Right lobe of liver (tissue), 6 donors: ENCODE data around the gene NPIPB8. TPM values are rescaled to one million over a fixed set of nuclear protein-coding genes. Genes with fewer than 3 reads are reported as not detected.
A peak's percentile ranks its signal among the peaks of the same experiment; 100 is the strongest.
"Not testable (repeated sequence)": the region's sequence is repeated elsewhere in the genome, so short reads cannot be mapped to it uniquely, and the experiment has no call there.

Source experiments
- ATAC-seq, 4 donors: fragments of 200-7000 bp; cut with Tn5 transposase; one replicate each; pipeline ENCODE4 v1.9.1; 2020; ENCODE audit warnings: mild to moderate bottlenecking in 4 of 4, moderate library complexity in 4 of 4
- DNase-seq, 3 donors: peaks; one replicate each; pipeline ENCODE4 v3.0.0-alpha.2; 2020
- H3K27ac ChIP-seq, 3 donors: fragments of 200-600 bp; one replicate each; pipeline ENCODE4 v1.8.0; 2022
- H3K27me3 ChIP-seq, 2 donors: fragments of 200-600 bp; one replicate each; pipeline ENCODE4 v1.8.0; 2022
- H3K36me3 ChIP-seq, 4 donors: fragments of 200-600 bp; sonication (generic) in 1 of 4; one replicate each; pipeline versions ENCODE4 v1.5.1 to v1.8.0; 2017 to 2022; ENCODE audit warnings: control low read depth in 1 of 4
- H3K4me1 ChIP-seq, 4 donors: fragments of 200-600 bp; sonication (generic) in 1 of 4; one replicate each; pipeline versions ENCODE4 v1.5.1 to v1.8.0; 2017 to 2022; ENCODE audit warnings: control low read depth in 1 of 4
- H3K4me3 ChIP-seq, 3 donors: fragments of 200-600 bp; one replicate each; pipeline ENCODE4 v1.8.0; 2022
- H3K9me3 ChIP-seq, 4 donors: fragments of 200-600 bp; sonication (generic) in 1 of 4; one replicate each; pipeline versions ENCODE4 v1.5.1 to v1.8.0; 2017 to 2022; ENCODE audit warnings: control low read depth in 1 of 4
- POLR2A ChIP-seq: fragments of 450-650 bp; IDR thresholded peaks from one replicate; pipeline ENCODE4 v1.6.1; 2017; ENCODE audit warnings: antibody characterized with exemption, mild to moderate bottlenecking
- WGBS: methylation state at CpG from one replicate; pipeline ENCODE4 v1.1.6; 2018; ENCODE audit warnings: low coverage, low lambda C conversion rate; ENCODE audit not compliant: insufficient coverage; ENCODE audit errors: missing lambda C conversion rate; 5-methylcytosine and 5-hydroxymethylcytosine counted together
- intact Hi-C, 2 donors: fragments of 100-400 bp; cut with DNase I; formaldehyde crosslinking; loops; one replicate each; pipeline versions ENCODE4 v1.11.2 to v1.14.1; 2022
- total RNA-seq, 6 experiments: library from RNA; depleted of rRNA in 2 of 6; stranded (reverse); fragments of >200 nt in 2 of 6; fragmentation: NEBNext Ultra II Directional in 3 of 6; extraction: Animal tissue kit (Norgen Biotek cat#: 25700) in 3 of 6; gene quantifications; one replicate each; pipeline versions ENCODE4 v1.1.0 to v1.2.4, GENCODE V29; 2016 to 2023
- TF ChIP-seq, protein P1 (sequence below), 4 donors: fragments of 200-600 bp in 3 of 4; fragments of 450-650 bp in 1 of 4; IDR thresholded peaks; one replicate each; pipeline versions ENCODE4 v1.5.1 to v1.8.0; 2016 to 2022; ENCODE audit warnings: antibody characterized with exemption in 4 of 4, mild to moderate bottlenecking in 2 of 4
- donor health status: DM: no; HTN: yes; CAD: no.
- donor health status: DM: no; HTN: no; CAD: no.
- donor health status: DM: no; HTN: no; CAD: no.
- donor health status: DM: no; HTN: yes; CAD: no.
- donor health status: DM: no; HTN: yes; CAD: no.

NPIPB8 gene
- total RNA-seq, 6 experiments from 2014 or later: 0.89 to 2.1 (median 0.93) TPM; not detected in 3

DNA sequence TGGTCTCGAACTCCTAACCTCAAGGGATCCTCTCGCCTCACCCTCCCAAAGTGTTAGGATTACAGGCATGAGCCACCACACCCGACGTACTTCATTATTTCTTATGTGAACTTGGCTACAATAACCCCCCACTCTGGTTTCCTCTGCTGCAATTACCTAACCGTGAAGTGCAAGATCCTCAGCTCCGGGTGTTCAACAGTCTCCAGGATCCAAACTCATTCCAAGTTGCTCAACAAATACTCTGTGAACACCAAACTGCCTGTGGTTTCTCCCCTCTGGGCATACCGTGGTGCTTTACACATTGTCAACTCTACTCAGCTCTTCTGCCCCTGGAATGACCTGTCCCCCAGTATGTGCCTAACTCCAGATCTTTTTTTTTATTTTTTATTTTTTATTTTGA lies 21.2 kb upstream of the NPIPB8 start:
- intact Hi-C loops: no loop called here
- DNase-seq: no peak
- TF ChIP-seq, protein P1, sequence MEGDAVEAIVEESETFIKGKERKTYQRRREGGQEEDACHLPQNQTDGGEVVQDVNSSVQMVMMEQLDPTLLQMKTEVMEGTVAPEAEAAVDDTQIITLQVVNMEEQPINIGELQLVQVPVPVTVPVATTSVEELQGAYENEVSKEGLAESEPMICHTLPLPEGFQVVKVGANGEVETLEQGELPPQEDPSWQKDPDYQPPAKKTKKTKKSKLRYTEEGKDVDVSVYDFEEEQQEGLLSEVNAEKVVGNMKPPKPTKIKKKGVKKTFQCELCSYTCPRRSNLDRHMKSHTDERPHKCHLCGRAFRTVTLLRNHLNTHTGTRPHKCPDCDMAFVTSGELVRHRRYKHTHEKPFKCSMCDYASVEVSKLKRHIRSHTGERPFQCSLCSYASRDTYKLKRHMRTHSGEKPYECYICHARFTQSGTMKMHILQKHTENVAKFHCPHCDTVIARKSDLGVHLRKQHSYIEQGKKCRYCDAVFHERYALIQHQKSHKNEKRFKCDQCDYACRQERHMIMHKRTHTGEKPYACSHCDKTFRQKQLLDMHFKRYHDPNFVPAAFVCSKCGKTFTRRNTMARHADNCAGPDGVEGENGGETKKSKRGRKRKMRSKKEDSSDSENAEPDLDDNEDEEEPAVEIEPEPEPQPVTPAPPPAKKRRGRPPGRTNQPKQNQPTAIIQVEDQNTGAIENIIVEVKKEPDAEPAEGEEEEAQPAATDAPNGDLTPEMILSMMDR (IDR thresholded peaks at IDR 0.05): no peak
- no peak for TF ChIP-seq POLR2A
- Histone ChIP-seq H3K36me3 (peaks cover 0 to 7% (median 0%) of the 10 kb centered on the region in 4 donors), H3K4me3 (no peak overlapping the region), H3K4me1 (no peaks in the 10 kb centered on the region), H3K27ac (no peak overlapping the region), H3K9me3 (no peaks in the 10 kb centered on the region), H3K27me3 (no peaks in the 10 kb centered on the region)
- 66% methylated on average over 7 of the region's 7 CpGs for WGBS
- ATAC-seq: no peak

DNA sequence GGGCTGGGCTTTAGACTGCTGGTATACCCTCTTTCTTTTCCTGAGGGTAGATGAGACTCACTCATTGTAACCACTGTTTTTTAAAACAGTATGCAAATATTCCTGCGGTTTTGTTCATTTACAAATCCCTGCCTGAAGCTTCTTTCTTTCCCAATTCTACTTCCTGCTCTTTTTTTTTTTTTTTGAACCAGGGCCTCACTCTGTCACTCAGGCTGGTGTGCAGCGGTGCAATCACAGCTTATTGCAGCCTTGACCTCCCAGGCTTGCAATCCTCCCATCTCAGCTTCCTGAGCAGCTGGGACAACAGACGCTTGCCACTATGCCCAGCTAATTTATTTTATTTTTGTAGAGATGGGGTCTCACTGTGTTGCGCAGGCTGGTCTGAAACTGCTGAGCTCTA lies 20.0 kb upstream of the NPIPB8 start:
- 60% methylated on average over 4 of the region's 4 CpGs for WGBS
- H3K9me3 ChIP-seq: no peaks in the 10 kb centered on the region
- H3K36me3 ChIP-seq: peaks cover 0 to 7% (median 0%) of the 10 kb centered on the region in 4 donors
- DNase-seq (no peak), ATAC-seq (no peak)
- TF ChIP-seq POLR2A: no peak
- TF ChIP-seq, protein P1 (IDR thresholded peaks at IDR 0.05): no peak
- intact Hi-C loops: no loop called here
- H3K4me1 ChIP-seq: no peaks in the 10 kb centered on the region
- H3K27me3 ChIP-seq: no peaks in the 10 kb centered on the region
- H3K4me3 ChIP-seq: no peak overlapping the region
- H3K27ac ChIP-seq: no peak overlapping the region

DNA sequence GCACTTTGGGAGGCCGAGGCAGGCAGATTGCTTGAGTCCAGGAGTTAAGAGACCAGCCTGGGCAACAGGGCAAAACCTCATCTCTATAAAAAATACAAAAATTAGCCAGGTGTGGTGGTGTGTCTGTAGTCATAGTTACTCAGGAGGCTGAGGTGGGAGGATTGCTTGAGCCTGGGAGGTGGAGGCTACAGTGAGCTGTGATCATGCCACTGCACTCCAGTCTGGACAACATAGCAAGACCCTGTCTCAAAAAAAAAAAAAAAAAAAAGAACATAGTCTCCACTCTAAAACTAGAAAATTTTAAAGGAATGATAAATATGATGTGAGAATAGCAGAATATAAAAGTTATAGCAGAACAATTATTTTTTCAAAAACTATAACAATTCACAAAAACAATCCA lies 17.5 kb upstream of the NPIPB8 start:
- ATAC-seq, DNase-seq: not testable (repeated sequence)
- WGBS: 100% methylated on average over 1 of the region's 1 CpG

DNA sequence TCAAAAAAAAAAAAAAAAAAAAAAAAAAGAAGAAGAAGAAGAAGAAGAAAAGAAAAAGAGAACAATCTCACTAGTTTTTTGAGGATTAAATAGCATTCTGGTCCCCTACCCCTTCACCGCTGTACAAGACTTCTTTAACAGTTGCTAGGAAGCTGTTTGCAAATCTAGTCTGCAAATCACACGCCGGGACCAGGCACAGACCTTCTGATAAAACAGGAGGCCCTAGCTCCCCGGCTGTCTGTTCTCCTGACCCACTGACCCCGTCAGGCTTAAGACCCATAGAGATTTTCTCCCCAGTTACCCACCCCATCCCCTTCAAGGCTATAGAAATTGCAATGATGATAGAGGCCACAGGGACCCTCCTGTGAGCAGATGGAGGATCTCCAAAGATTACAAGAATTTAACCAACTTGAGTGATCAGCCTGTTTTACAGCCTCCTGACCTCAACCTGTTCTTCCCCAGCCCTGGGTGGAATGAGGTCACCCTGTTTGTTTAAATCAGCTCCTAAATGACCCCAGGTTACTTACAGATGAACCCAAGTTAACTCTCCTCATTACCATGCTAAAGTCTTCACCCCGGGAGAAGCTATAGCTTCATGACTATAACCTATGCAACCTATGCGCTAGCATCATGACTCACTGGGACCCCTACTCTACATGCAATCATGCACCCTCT lies 16.2 kb upstream of the NPIPB8 start:
- no peak for TF ChIP-seq POLR2A
- TF ChIP-seq, protein P1 (IDR thresholded peaks at IDR 0.05): no peak
- peak in 2 of 4 donors; percentile 19 to 61 for ATAC-seq

More for the DNA sequence above, 17.5 kb upstream of the NPIPB8 start:
- H3K9me3 ChIP-seq, H3K27ac ChIP-seq, intact Hi-C loops, H3K27me3 ChIP-seq, H3K4me1 ChIP-seq, H3K4me3 ChIP-seq, H3K36me3 ChIP-seq: not testable (repeated sequence)

DNA sequence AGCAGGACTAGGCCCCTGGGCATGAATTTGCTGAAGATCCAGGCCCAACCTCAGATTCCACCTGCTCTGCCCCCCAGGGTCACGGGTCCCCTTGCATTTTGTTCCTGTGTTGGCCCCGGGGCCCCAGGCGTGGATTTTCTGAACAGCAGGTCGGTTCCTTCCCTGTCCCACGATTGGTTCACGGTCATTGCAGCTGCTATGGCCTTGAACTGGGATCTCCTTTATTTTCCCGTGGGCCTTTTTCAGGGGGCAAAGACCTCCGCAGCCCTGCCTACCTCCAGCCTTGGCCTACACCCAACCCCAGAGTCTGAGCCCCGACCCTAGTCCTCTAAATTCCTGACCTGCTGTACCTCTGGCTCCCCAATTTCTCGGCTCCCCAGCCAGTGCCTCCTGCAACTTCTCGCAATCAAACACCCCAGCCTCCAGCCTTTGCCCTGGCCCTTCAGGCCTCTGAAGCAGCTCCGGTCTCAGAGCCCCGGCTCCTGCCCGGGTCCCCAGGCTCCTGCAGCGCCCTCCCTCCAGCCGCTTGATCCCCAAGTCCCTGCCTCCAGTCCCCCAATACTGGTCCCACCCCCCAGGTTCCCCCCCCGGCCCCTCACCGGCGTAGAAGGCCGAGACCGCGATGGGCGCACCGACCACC lies 15.2 kb upstream of the NPIPB8 start:
- peak; percentile 46 to 61 (median 57) for ATAC-seq
- H3K36me3 ChIP-seq, H3K9me3 ChIP-seq, H3K27me3 ChIP-seq, DNase-seq, intact Hi-C loops, H3K4me1 ChIP-seq, H3K27ac ChIP-seq: not testable (repeated sequence)
- H3K4me3 ChIP-seq: peak overlapping the region; percentile 34 to 70 (median 60)
- 58% methylated on average over 10 of the region's 24 CpGs for WGBS

More for the DNA sequence above, 16.2 kb upstream of the NPIPB8 start:
- WGBS: 85% methylated on average over 5 of the region's 7 CpGs
- intact Hi-C loops: no loop called here
- DNase-seq: no peak
- no peaks in the 10 kb centered on the region for H3K9me3 ChIP-seq
- H3K36me3 ChIP-seq: peaks cover 0 to 7% (median 0%) of the 10 kb centered on the region in 4 donors
- H3K4me1 ChIP-seq: no peaks in the 10 kb centered on the region
- no peak overlapping the region for H3K27ac ChIP-seq
- H3K27me3 ChIP-seq: no peaks in the 10 kb centered on the region
- H3K4me3 ChIP-seq: no peak overlapping the region
